PC-3 (cell line): Measurements from ENCODE around the gene NUAK2. TPM values are rescaled to one million over a fixed set of nuclear protein-coding genes. Genes with fewer than 3 reads are reported as not detected.

Experiments used
- ATAC-seq: fragments of 200-7000 bp; cut with Tn5 transposase; 2 replicates; pipeline ENCODE4 v1.9.1; 2020; ENCODE audit warnings: mild to moderate bottlenecking, moderate library complexity
- BruUV-seq: library from RNA; stranded (reverse); fragments of 400-500 nt; replicated peaks from 2 replicates; lab custom pipeline; 2021; lab: Mats Ljungman, UMichigan
- CTCF ChIA-PET: fragments of 300-600 bp; sonication (Branson Sonifier 250); formaldehyde crosslinking; loops from one replicate; lab custom pipeline; 2022; ENCODE audit warnings: antibody characterized with exemption; lab: Charles Lee
- POLR2A ChIA-PET: fragments of 300-600 bp; sonication (Branson Sonifier 250); formaldehyde crosslinking; loops from one replicate; lab custom pipeline; 2022; ENCODE audit warnings: antibody characterized with exemption; ENCODE audit not compliant: unreplicated experiment; lab: Charles Lee
- DNase-seq: peaks from one replicate; pipeline ENCODE4 v3.0.0-alpha.2; 2015
- H2AFZ ChIP-seq: fragments of 300-600 bp; sonication (generic); 2 replicates; pipeline ENCODE4 v1.6.0; 2016; ENCODE audit warnings: antibody characterized with exemption, low read length
- H3F3A ChIP-seq: fragments of 300-600 bp; sonication (generic); one replicate; pipeline ENCODE4 v1.6.0; 2017; ENCODE audit warnings: antibody characterized with exemption, low read length, control low read depth, mild to moderate bottlenecking; ENCODE audit not compliant: unreplicated experiment
- H3K27ac ChIP-seq: fragments of 300-600 bp; sonication (generic); 2 replicates; pipeline ENCODE4 v1.5.1; 2016; ENCODE audit warnings: mild to moderate bottlenecking, low read length
- H3K27me3 ChIP-seq: fragments of 300-600 bp; sonication (generic); 2 replicates; pipeline ENCODE4 v1.6.1; 2016; ENCODE audit warnings: low read length, mixed read lengths
- H3K36me3 ChIP-seq: fragments of 300-600 bp; sonication (generic); 2 replicates; pipeline ENCODE4 v1.6.1; 2016; ENCODE audit warnings: low read depth, mixed run types, low read length, mixed read lengths
- H3K4me1 ChIP-seq: fragments of 300-600 bp; sonication (generic); 2 replicates; pipeline ENCODE4 v1.5.1; 2016; ENCODE audit warnings: low read length; ENCODE audit not compliant: insufficient read depth
- H3K4me2 ChIP-seq: fragments of 300-600 bp; sonication (generic); 2 replicates; pipeline ENCODE4 v1.6.0; 2016; ENCODE audit warnings: low read length
- H3K4me3 ChIP-seq: fragments of 300-600 bp; sonication (generic); 2 replicates; pipeline ENCODE4 v1.5.1; 2016; ENCODE audit warnings: mild to moderate bottlenecking, low read length, mixed read lengths
- H3K79me2 ChIP-seq: fragments of 300-600 bp; sonication (generic); 2 replicates; pipeline ENCODE4 v1.6.1; 2017; ENCODE audit warnings: low read length, mixed read lengths
- H3K9ac ChIP-seq: fragments of 300-600 bp; sonication (generic); 2 replicates; pipeline ENCODE4 v1.6.0; 2016; ENCODE audit warnings: mild to moderate bottlenecking, low read length
- H3K9me2 ChIP-seq: fragments of 300-600 bp; sonication (generic); replicated peaks from 2 replicates; pipeline ENCODE4 v1.6.1; 2016; ENCODE audit warnings: mixed run types, low read length, mixed read lengths
- H3K9me3 ChIP-seq: fragments of 300-600 bp; sonication (generic); 2 replicates; pipeline ENCODE4 v1.6.1; 2016; ENCODE audit warnings: low read length, mixed read lengths
- H4K20me1 ChIP-seq: fragments of 300-600 bp; sonication (generic); 2 replicates; pipeline ENCODE4 v1.6.1; 2016; ENCODE audit warnings: low read length, mixed read lengths
- EZH2 ChIP-seq: fragments of 300-600 bp; sonication (generic); IDR thresholded peaks from one replicate; pipeline ENCODE4 v1.6.1; 2017; ENCODE audit warnings: antibody characterized with exemption, mild to moderate bottlenecking, low read length; ENCODE audit not compliant: unreplicated experiment
- EZH2phosphoT487 ChIP-seq: fragments of 300-600 bp; sonication (generic); IDR thresholded peaks from 2 replicates; pipeline ENCODE4 v1.6.1; 2018; ENCODE audit warnings: mild to moderate bottlenecking, antibody characterized with exemption, low read length, borderline replicate concordance
- intact Hi-C: fragments of 100-400 bp; cut with micrococcal nuclease; formaldehyde crosslinking; loops from 2 replicates; pipeline ENCODE4 v1.9.0; 2023
- total RNA-seq: library from RNA; depleted of rRNA; stranded (reverse); fragments of >200 nt; gene quantifications from 2 replicates; pipeline ENCODE4 v1.2.3, GENCODE V29; 2014
- TF ChIP-seq, protein P1 (sequence below): fragments of 300-600 bp; sonication (generic); conservative IDR thresholded peaks from 2 replicates; pipeline ENCODE4 v1.5.1; 2017; ENCODE audit warnings: antibody characterized with exemption, low read depth, mild to moderate bottlenecking, low read length

NUAK2 gene
- total RNA-seq, 1 experiment from 2014 or later = 3.8 TPM

DNA sequence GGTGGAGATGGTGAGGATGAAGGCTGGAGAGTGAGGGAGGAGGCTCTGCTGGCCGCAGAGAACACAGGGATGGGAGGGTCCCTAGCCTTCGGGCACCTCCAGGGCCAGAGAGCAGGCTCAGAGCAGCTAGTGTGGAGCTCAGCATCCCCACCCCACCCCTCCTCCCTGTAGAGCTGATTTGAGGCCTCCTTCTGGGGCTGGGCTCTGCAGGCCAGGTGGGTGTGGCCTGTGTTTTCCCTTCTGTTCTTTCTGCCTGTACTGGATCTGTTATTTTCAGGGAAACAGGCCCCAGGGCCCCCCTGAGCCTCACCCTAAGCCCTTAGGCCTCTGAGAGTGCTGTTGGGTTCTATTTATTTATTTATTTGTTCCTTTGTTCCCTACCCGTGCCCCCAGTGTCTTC is 49.0 kb downstream of the NUAK2 start:
- no peaks in the 10 kb centered on the region for H3K27me3 ChIP-seq
- no peak overlapping the region for H3K4me3 ChIP-seq
- no peaks in the 10 kb centered on the region for H3K9me3 ChIP-seq
- peaks cover 16% of the 10 kb centered on the region for H3K4me1 ChIP-seq
- BruUV-seq = no TSS peak
- no peaks in the 10 kb centered on the region for H3F3A ChIP-seq
- no peak overlapping the region for H3K9ac ChIP-seq
- no peaks in the 10 kb centered on the region for H3K9me2 ChIP-seq
- TF ChIP-seq, protein P1, sequence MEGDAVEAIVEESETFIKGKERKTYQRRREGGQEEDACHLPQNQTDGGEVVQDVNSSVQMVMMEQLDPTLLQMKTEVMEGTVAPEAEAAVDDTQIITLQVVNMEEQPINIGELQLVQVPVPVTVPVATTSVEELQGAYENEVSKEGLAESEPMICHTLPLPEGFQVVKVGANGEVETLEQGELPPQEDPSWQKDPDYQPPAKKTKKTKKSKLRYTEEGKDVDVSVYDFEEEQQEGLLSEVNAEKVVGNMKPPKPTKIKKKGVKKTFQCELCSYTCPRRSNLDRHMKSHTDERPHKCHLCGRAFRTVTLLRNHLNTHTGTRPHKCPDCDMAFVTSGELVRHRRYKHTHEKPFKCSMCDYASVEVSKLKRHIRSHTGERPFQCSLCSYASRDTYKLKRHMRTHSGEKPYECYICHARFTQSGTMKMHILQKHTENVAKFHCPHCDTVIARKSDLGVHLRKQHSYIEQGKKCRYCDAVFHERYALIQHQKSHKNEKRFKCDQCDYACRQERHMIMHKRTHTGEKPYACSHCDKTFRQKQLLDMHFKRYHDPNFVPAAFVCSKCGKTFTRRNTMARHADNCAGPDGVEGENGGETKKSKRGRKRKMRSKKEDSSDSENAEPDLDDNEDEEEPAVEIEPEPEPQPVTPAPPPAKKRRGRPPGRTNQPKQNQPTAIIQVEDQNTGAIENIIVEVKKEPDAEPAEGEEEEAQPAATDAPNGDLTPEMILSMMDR = no peak
- no peak for TF ChIP-seq EZH2phosphoT487
- TF ChIP-seq EZH2 = no peak
- H4K20me1 ChIP-seq = no peaks in the 10 kb centered on the region
- no peak overlapping the region for H3K27ac ChIP-seq
- H3K79me2 ChIP-seq = no peaks in the 10 kb centered on the region
- ChIA-PET CTCF (interaction anchor here (0.5 to 0.7 kb wide), 3 partner anchors 21 to 53 kb away, joined by 3 to 6 read pairs (median 6); no protein-coding TSS in a partner anchor), POLR2A (no interaction called here)
- DNase-seq (no peak), ATAC-seq (no peak)
- H2AFZ ChIP-seq = no peak overlapping the region
- intact Hi-C loops = no loop called here
- H3K36me3 ChIP-seq = no peaks in the 10 kb centered on the region
- H3K4me2 ChIP-seq = no peak overlapping the region

DNA sequence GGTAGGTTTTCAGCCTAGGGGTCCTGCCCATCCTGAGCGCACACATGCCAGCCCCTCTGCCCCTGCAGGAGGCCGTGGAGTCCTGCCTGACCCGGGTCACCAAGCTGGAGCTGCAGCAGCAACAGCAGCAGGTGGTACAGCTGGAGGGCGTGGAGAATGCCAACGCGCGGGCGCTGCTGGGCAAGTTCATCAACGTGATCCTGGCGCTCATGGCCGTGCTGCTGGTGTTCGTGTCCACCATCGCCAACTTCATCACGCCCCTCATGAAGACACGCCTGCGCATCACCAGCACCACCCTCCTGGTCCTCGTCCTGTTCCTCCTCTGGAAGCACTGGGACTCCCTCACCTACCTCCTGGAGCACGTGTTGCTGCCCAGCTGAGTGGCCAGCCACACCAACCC is 49.8 kb downstream of the NUAK2 start:
- Histone ChIP-seq H3K9me3 (no peaks in the 10 kb centered on the region), H3K4me2 (no peak overlapping the region), H3F3A (no peaks in the 10 kb centered on the region), H4K20me1 (no peaks in the 10 kb centered on the region), H3K9ac (no peak overlapping the region), H3K27me3 (no peaks in the 10 kb centered on the region), H3K4me3 (no peak overlapping the region), H3K36me3 (no peaks in the 10 kb centered on the region), H3K27ac (no peak overlapping the region), H3K4me1 (peaks cover 16% of the 10 kb centered on the region), H3K9me2 (no peaks in the 10 kb centered on the region), H2AFZ (no peak overlapping the region), H3K79me2 (no peaks in the 10 kb centered on the region)
- intact Hi-C loops = no loop called here
- ATAC-seq (no peak), DNase-seq (no peak)
- ChIA-PET CTCF (interaction anchor here (0.5 to 2.1 kb wide), 7 partner anchors 10 to 272 kb away, joined by 3 to 20 read pairs (median 5); no protein-coding TSS in a partner anchor), POLR2A (no interaction called here)
- TF ChIP-seq EZH2 (no peak), EZH2phosphoT487 (no peak)
- TF ChIP-seq, protein P1 = no peak
- no TSS peak for BruUV-seq

DNA sequence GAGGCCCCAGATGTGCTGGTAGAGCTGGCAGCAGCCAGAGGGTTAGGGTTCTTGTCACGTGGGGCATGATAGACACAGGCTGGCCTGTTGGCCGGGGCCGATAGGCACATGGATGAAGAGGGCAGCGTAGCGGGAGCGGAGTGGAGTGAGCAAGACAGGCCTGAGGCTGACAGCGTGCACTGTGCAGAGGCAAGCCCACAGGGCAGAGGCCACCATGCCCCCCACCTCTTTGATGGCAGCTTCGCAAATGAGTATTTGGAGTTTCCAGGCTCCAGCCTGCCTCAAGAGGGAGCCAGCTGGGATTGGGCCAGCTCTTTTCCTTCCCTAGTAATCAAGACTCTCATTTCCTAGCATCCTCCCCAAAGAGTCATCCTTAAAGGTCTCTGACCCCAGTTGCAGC is 50.3 kb downstream of the NUAK2 start:
- no peak overlapping the region for H3K4me3 ChIP-seq
- peak; percentile 35 for DNase-seq
- no peaks in the 10 kb centered on the region for H3K36me3 ChIP-seq
- H2AFZ ChIP-seq = no peak overlapping the region
- H3K27me3 ChIP-seq = no peaks in the 10 kb centered on the region
- no peaks in the 10 kb centered on the region for H4K20me1 ChIP-seq
- no peaks in the 10 kb centered on the region for H3K9me3 ChIP-seq
- peak; percentile 8 for ATAC-seq
- TF ChIP-seq EZH2phosphoT487 = no peak
- TF ChIP-seq, protein P1 = peak; percentile 33
- POLR2A ChIA-PET = interaction anchor here (0.6 to 1.0 kb wide), 2 partner anchors 13 to 98 kb away, joined by 5 to 11 read pairs; no protein-coding TSS in a partner anchor
- no peaks in the 10 kb centered on the region for H3F3A ChIP-seq
- H3K79me2 ChIP-seq = no peaks in the 10 kb centered on the region
- intact Hi-C loops = no loop called here
- no peak overlapping the region for H3K9ac ChIP-seq
- CTCF ChIA-PET = interaction anchor here (0.9 to 2.1 kb wide), 7 partner anchors 12 to 272 kb away, joined by 3 to 20 read pairs (median 5); no protein-coding TSS in a partner anchor
- peak overlapping the region; percentile 32 for H3K4me2 ChIP-seq
- no peaks in the 10 kb centered on the region for H3K9me2 ChIP-seq
- H3K4me1 ChIP-seq = peaks cover 16% of the 10 kb centered on the region
- no TSS peak for BruUV-seq
- peak overlapping the region; percentile 54 for H3K27ac ChIP-seq
